CD14-positive monocyte (primary cell): ENCODE data around the gene SYT7. TPM values are rescaled to one million over a fixed set of nuclear protein-coding genes. Genes with fewer than 3 reads are reported as not detected.

Source experiments
- DNase-seq, 3 donors: peaks; one replicate each; pipeline ENCODE4 v3.0.0-alpha.2; 2011 to 2022
- H2AFZ ChIP-seq: 2 replicates; pipeline ENCODE4 v1.6.0; 2012; ENCODE audit warnings: mild to moderate bottlenecking, low read depth, low read length, inconsistent platforms; ENCODE audit not compliant: insufficient read depth, poor library complexity, severe bottlenecking
- H3K27ac ChIP-seq, 2 donors: 1 replicate in 1 of 2; 2 replicates in 1 of 2; pipeline ENCODE4 v1.5.1; 2012 to 2013; ENCODE audit warnings: low read length in 2 of 2, control low read depth in 1 of 2, inconsistent platforms in 1 of 2, low read depth in 1 of 2, mild to moderate bottlenecking in 1 of 2
- H3K27me3 ChIP-seq, 2 donors: one replicate each; pipeline versions ENCODE4 v1.6.0 to v1.6.1; 2011 to 2013; ENCODE audit warnings: low read length in 2 of 2; ENCODE audit not compliant: control insufficient read depth in 2 of 2, insufficient read depth in 2 of 2
- H3K36me3 ChIP-seq, 2 donors: replicated peaks in 1 of 2; 1 replicate in 1 of 2; 2 replicates in 1 of 2; pipeline versions ENCODE4 v1.5.1 to v1.6.1; 2012 to 2013; ENCODE audit warnings: low read length in 2 of 2, control low read depth in 1 of 2, inconsistent platforms in 1 of 2, mild to moderate bottlenecking in 1 of 2; ENCODE audit not compliant: insufficient read depth in 2 of 2, control insufficient read depth in 1 of 2
- H3K4me1 ChIP-seq, 2 donors: 1 replicate in 1 of 2; 2 replicates in 1 of 2; pipeline versions ENCODE4 v1.5.1 to v1.6.1; 2012 to 2013; ENCODE audit warnings: low read length in 2 of 2, control low read depth in 1 of 2, inconsistent platforms in 1 of 2, mild to moderate bottlenecking in 1 of 2, moderate library complexity in 1 of 2; ENCODE audit not compliant: insufficient read depth in 2 of 2, control insufficient read depth in 1 of 2
- H3K4me2 ChIP-seq: replicated peaks from 2 replicates; pipeline ENCODE3; 2012; ENCODE audit warnings: low read length, moderate library complexity, mild to moderate bottlenecking; ENCODE audit not compliant: poor library complexity, severe bottlenecking; ENCODE audit errors: extremely low read depth
- H3K4me3 ChIP-seq, 3 experiments: fragments of 200-600 bp in 1 of 3; sonication (generic) in 1 of 3; replicated peaks in 1 of 3; 1 replicate in 2 of 3; 2 replicates in 1 of 3; pipeline ENCODE4 v1.5.1; 2011 to 2013; ENCODE audit warnings: low read length in 3 of 3, mild to moderate bottlenecking in 3 of 3, control low read depth in 2 of 3, low read depth in 2 of 3, inconsistent platforms in 1 of 3, moderate library complexity in 1 of 3
- H3K79me2 ChIP-seq: 2 replicates; pipeline ENCODE4 v1.6.0; 2012; ENCODE audit warnings: mild to moderate bottlenecking, control low read depth, inconsistent platforms, low read length, moderate library complexity; ENCODE audit not compliant: insufficient read depth
- H3K9ac ChIP-seq: 2 replicates; pipeline ENCODE4 v1.6.0; 2017; ENCODE audit warnings: low read length, mild to moderate bottlenecking; ENCODE audit not compliant: insufficient read depth, poor library complexity, severe bottlenecking
- H3K9me3 ChIP-seq, 2 donors: replicated peaks in 1 of 2; 1 replicate in 1 of 2; 2 replicates in 1 of 2; pipeline versions ENCODE4 v1.5.1 to v1.6.1; 2012 to 2013; ENCODE audit warnings: low read length in 2 of 2, control low read depth in 1 of 2; ENCODE audit not compliant: control insufficient read depth in 1 of 2, insufficient read depth in 1 of 2
- H4K20me1 ChIP-seq: 2 replicates; pipeline ENCODE4 v1.6.0; 2012; ENCODE audit warnings: mild to moderate bottlenecking, low read length, control low read depth, moderate library complexity; ENCODE audit not compliant: insufficient read depth
- H3K27ac Mint-ChIP-seq, 7 donors: one replicate each; pipeline ENCODE4 v1.8.0; 2020; ENCODE audit warnings: mild to moderate bottlenecking in 7 of 7, mixed read lengths in 7 of 7, moderate library complexity in 6 of 7, inconsistent platforms in 2 of 7
- H3K27me3 Mint-ChIP-seq, 3 donors: one replicate each; pipeline ENCODE4 v1.8.0; 2021 to 2022; ENCODE audit warnings: low read depth in 3 of 3, mild to moderate bottlenecking in 3 of 3, mixed read lengths in 3 of 3, moderate library complexity in 3 of 3, inconsistent platforms in 1 of 3
- H3K36me3 Mint-ChIP-seq, 2 donors: one replicate each; pipeline ENCODE4 v1.8.0; 2020; ENCODE audit warnings: mixed read lengths in 2 of 2, inconsistent platforms in 1 of 2, mild to moderate bottlenecking in 1 of 2
- H3K4me1 Mint-ChIP-seq: one replicate; pipeline ENCODE4 v1.8.0; 2020; ENCODE audit warnings: mild to moderate bottlenecking, mixed read lengths
- H3K4me3 Mint-ChIP-seq, 2 donors: one replicate each; pipeline ENCODE4 v1.8.0; 2020; ENCODE audit warnings: mild to moderate bottlenecking in 2 of 2, mixed read lengths in 2 of 2, moderate library complexity in 1 of 2
- H3K9me3 Mint-ChIP-seq, 7 donors: one replicate each; pipeline ENCODE4 v1.8.0; 2020 to 2022; ENCODE audit warnings: mixed read lengths in 7 of 7, mild to moderate bottlenecking in 6 of 7, moderate library complexity in 6 of 7, inconsistent platforms in 2 of 7
- WGBS: methylation state at CpG from one replicate; pipeline ENCODE4 v1.1.5; 2013; ENCODE audit warnings: missing lambda C conversion rate; ENCODE audit not compliant: insufficient coverage; 5-methylcytosine and 5-hydroxymethylcytosine counted together
- intact Hi-C, 2 donors: fragments of 100-400 bp; cut with micrococcal nuclease; formaldehyde crosslinking; loops; one replicate each; pipeline versions ENCODE4 v1.15.0 to v1.15.1; 2023
- polyA plus RNA-seq, 3 donors: library from polyadenylated mRNA; depleted of rRNA in 1 of 3; unstranded in 2 of 3; stranded (reverse) in 1 of 3; fragments of 300-500 nt in 2 of 3; fragments of >200 nt in 1 of 3; fragmentation: Illumina TruSeq in 2 of 3; gene quantifications; 1 replicate in 2 of 3; 2 replicates in 1 of 3; pipeline ENCODE4 v1.2.3, GENCODE V29; 2012 to 2021
- TF ChIP-seq, protein P1 (sequence below): fragments of 200-600 bp; IDR thresholded peaks from one replicate; pipeline ENCODE4 v1.8.0; 2022; ENCODE audit warnings: antibody characterized with exemption, mild to moderate bottlenecking

Gene SYT7
- polyA plus RNA-seq, 3 donors, result not detected

DNA sequence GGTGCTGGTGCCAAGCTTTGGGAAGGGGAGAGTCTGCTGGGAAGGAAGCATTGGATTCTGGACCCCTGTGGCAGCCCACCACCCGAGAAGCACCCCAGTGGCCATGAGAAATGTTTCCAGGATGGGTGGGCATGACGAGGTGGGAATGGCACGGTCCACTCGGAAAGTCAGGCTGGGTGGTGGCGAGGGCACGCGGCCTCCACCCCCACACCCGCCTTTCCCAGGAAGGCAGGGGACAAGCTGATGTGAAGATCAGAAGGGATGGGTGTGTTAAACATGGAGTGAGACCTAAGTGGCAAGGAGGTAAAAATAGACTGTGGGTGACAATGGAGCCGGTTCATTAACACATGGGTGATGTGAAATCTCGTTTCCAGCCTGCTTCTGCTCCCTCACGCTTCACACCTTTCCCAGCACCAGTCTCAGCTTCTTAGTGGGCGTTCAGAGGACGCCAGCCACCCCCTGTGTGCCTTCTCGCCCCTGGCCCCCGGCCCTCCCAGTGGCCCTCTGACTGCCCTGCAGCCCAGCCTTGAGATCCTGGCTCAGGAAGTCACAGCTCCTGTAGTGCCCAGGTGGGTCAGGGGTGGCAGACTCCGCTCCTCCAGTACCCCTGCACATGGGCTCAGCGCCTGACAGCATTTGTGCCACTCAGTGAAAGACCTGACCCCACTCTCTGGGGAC is 44.7 kb downstream of the SYT7 start:
- no peaks in the 10 kb centered on the region for H3K9me3 ChIP-seq
- H3K27ac Mint-ChIP-seq, result no peak overlapping the region
- H3K4me1 ChIP-seq, result no peaks in the 10 kb centered on the region
- intact Hi-C loops, result no loop called here
- WGBS, result 78% methylated on average over 10 of the region's 17 CpGs
- no peak overlapping the region for H3K27ac ChIP-seq
- H3K79me2 ChIP-seq, result no peaks in the 10 kb centered on the region
- H3K36me3 Mint-ChIP-seq, result no peaks in the 10 kb centered on the region
- TF ChIP-seq, protein P1, sequence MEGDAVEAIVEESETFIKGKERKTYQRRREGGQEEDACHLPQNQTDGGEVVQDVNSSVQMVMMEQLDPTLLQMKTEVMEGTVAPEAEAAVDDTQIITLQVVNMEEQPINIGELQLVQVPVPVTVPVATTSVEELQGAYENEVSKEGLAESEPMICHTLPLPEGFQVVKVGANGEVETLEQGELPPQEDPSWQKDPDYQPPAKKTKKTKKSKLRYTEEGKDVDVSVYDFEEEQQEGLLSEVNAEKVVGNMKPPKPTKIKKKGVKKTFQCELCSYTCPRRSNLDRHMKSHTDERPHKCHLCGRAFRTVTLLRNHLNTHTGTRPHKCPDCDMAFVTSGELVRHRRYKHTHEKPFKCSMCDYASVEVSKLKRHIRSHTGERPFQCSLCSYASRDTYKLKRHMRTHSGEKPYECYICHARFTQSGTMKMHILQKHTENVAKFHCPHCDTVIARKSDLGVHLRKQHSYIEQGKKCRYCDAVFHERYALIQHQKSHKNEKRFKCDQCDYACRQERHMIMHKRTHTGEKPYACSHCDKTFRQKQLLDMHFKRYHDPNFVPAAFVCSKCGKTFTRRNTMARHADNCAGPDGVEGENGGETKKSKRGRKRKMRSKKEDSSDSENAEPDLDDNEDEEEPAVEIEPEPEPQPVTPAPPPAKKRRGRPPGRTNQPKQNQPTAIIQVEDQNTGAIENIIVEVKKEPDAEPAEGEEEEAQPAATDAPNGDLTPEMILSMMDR, result no peak
- peaks cover 0 to 2% (median 0%) of the 10 kb centered on the region in 7 donors for H3K9me3 Mint-ChIP-seq
- H3K4me3 Mint-ChIP-seq, result no peak overlapping the region
- H3K27me3 ChIP-seq, result peaks cover 0 to 3% of the 10 kb centered on the region in 2 donors
- no peaks in the 10 kb centered on the region for H4K20me1 ChIP-seq
- H3K9ac ChIP-seq, result no peak overlapping the region
- H3K36me3 ChIP-seq, result no peaks in the 10 kb centered on the region
- peaks cover 7 to 19% (median 14%) of the 10 kb centered on the region in 3 donors for H3K27me3 Mint-ChIP-seq
- no peak overlapping the region for H3K4me2 ChIP-seq
- DNase-seq, result no peak
- H3K4me3 ChIP-seq, result no peak overlapping the region
- H2AFZ ChIP-seq, result no peak overlapping the region
- H3K4me1 Mint-ChIP-seq, result no peaks in the 10 kb centered on the region

DNA sequence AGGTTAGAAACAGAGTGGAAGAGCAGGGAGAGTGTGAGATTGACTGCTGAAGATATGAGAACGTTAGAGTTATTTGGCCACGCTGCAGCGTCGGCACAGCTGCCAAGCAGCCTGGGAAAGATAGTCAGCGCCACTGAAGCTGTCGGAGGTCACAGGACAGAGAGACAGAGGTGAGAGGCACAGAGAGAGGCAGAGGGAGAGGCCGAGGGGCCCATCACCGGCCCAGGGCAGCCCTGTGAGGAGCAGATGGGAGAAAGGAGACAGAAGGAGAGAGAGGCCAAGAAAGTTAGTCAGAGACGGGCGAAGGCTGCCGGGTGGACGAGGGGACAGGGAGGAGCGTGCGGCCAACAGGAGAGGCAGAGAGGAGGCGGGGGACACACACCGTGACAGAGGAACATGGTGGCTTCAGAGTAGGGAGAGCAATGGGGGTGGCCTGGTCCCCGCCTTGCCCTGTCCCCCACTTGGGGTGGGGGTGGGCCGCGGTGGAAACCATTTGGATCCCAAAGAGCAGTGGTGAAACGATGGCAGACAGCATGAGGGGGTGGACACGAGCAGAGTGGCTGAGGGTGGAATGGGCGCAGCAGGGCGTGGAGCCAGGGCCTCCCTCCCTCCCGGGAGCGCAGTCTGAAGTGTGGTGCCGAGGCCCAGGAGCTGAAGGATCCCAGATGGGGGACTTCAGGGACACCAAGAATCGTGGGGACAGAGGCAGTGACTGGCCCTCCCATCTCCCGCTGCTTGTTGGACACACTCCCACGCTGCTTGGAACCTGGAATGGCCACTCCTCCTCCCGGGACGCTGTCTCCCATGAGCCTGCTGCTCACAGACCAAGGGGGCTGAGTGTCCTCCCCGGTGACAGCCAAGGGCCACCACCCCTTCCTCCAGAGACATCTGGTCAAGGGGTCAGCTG is 45.7 kb downstream of the SYT7 start:
- Mint-ChIP-seq H3K9me3 (peaks cover 0 to 2% (median 0%) of the 10 kb centered on the region in 7 donors), H3K36me3 (no peaks in the 10 kb centered on the region), H3K27me3 (peaks cover 1 to 17% (median 12%) of the 10 kb centered on the region in 3 donors), H3K4me3 (peak overlapping the region in 1 of 2 donors; percentile 51), H3K27ac (no peak overlapping the region), H3K4me1 (no peaks in the 10 kb centered on the region)
- H3K79me2 ChIP-seq, result no peaks in the 10 kb centered on the region
- no peak overlapping the region for H3K4me2 ChIP-seq
- no peaks in the 10 kb centered on the region for H3K9me3 ChIP-seq
- H3K4me3 ChIP-seq, result no peak overlapping the region
- H2AFZ ChIP-seq, result no peak overlapping the region
- no peaks in the 10 kb centered on the region for H3K4me1 ChIP-seq
- no peaks in the 10 kb centered on the region for H3K36me3 ChIP-seq
- intact Hi-C loops, result no loop called here
- no peak overlapping the region for H3K9ac ChIP-seq
- H3K27ac ChIP-seq, result no peak overlapping the region
- no peaks in the 10 kb centered on the region for H3K27me3 ChIP-seq
- no peaks in the 10 kb centered on the region for H4K20me1 ChIP-seq
- DNase-seq, result no peak
- TF ChIP-seq, protein P1, result no peak
- 85% methylated on average over 29 of the region's 32 CpGs for WGBS
